Endodermal cell (in vitro differentiated cells): ENCODE results near the gene SETX. TPM values are rescaled to one million over a fixed set of nuclear protein-coding genes. Genes with fewer than 3 reads are reported as not detected.

Experiments
- DNase-seq: peaks from one replicate; pipeline ENCODE4 v3.0.0-alpha.2; 2017
- H3K27ac ChIP-seq: 2 replicates; pipeline ENCODE4 v1.5.1; 2013; ENCODE audit warnings: mild to moderate bottlenecking, low read depth, low read length, moderate library complexity
- H3K27me3 ChIP-seq: 2 replicates; pipeline ENCODE4 v1.6.1; 2013; ENCODE audit warnings: mild to moderate bottlenecking, low read length, moderate library complexity; ENCODE audit not compliant: insufficient read depth, control insufficient read depth, poor library complexity, severe bottlenecking
- H3K36me3 ChIP-seq: 2 replicates; pipeline ENCODE4 v1.7.0; 2013; ENCODE audit warnings: mild to moderate bottlenecking, low read length, moderate library complexity; ENCODE audit not compliant: control insufficient read depth, insufficient read depth
- H3K4me1 ChIP-seq: one replicate; pipeline ENCODE4 v1.7.0; 2013; ENCODE audit warnings: low read length; ENCODE audit not compliant: control insufficient read depth, insufficient read depth
- H3K4me3 ChIP-seq: 2 replicates; pipeline ENCODE4 v1.5.1; 2013; ENCODE audit warnings: mild to moderate bottlenecking, low read length, moderate library complexity
- H3K9ac ChIP-seq: 2 replicates; pipeline ENCODE4 v1.6.1; 2013; ENCODE audit warnings: mild to moderate bottlenecking, low read length, moderate library complexity; ENCODE audit not compliant: poor library complexity, severe bottlenecking; ENCODE audit errors: extremely low read depth
- H3K9me3 ChIP-seq: 2 replicates; pipeline ENCODE4 v1.6.1; 2013; ENCODE audit warnings: mild to moderate bottlenecking, low read length, moderate library complexity; ENCODE audit not compliant: control insufficient read depth
- H3K27ac Mint-ChIP-seq: 2 replicates; pipeline ENCODE4 v1.8.0; 2020; ENCODE audit warnings: mixed read lengths
- H3K27me3 Mint-ChIP-seq: 2 replicates; pipeline ENCODE4 v1.8.0; 2021; ENCODE audit warnings: mild to moderate bottlenecking, mixed read lengths; ENCODE audit not compliant: insufficient read depth
- H3K36me3 Mint-ChIP-seq: 2 replicates; pipeline ENCODE4 v1.8.0; 2020; ENCODE audit warnings: low read depth, mixed read lengths
- H3K4me1 Mint-ChIP-seq: 2 replicates; pipeline ENCODE4 v1.8.0; 2020; ENCODE audit warnings: mixed read lengths
- H3K4me3 Mint-ChIP-seq: 2 replicates; pipeline ENCODE4 v1.8.0; 2020; ENCODE audit warnings: mild to moderate bottlenecking, moderate library complexity, mixed read lengths
- H3K9me3 Mint-ChIP-seq: 2 replicates; pipeline ENCODE4 v1.8.0; 2020; ENCODE audit warnings: mild to moderate bottlenecking, mixed read lengths
- WGBS, 2 experiments: methylation state at CpG; one replicate each; pipeline versions ENCODE4 v1.1.5 to v1.1.7; 2013; ENCODE audit warnings: missing lambda C conversion rate in 2 of 2, mixed read lengths in 1 of 2; ENCODE audit not compliant: insufficient coverage in 1 of 2, insufficient read length in 1 of 2; 5-methylcytosine and 5-hydroxymethylcytosine counted together
- total RNA-seq, 2 donors: library from RNA; stranded (reverse); fragmentation: NEBNext Ultra II Directional in 1 of 2; extraction: Animal tissue kit (Norgen Biotek cat#: 25700) in 1 of 2; gene quantifications; 2 replicates in 1 of 2; 3 replicates in 1 of 2; pipeline ENCODE4 v1.2.1, GENCODE V29; 2021
- TF ChIP-seq, protein P1 (sequence below): fragments of 200-600 bp; sonication (generic); conservative IDR thresholded peaks from 2 replicates; pipeline ENCODE4 v1.5.0; 2021; ENCODE audit warnings: antibody characterized with exemption, mild to moderate bottlenecking

The SETX gene
- total RNA-seq, 2 donors from 2014 or later, result 40.0 to 53.3 TPM

GRCh38 chr9:132341177-132341840 lies 13.5 kb downstream of the SETX start:
- Histone ChIP-seq H3K4me3 (no peak overlapping the region), H3K9me3 (no peaks in the 10 kb centered on the region), H3K27me3 (no peaks in the 10 kb centered on the region), H3K36me3 (peaks cover 97% of the 10 kb centered on the region), H3K9ac (no peak overlapping the region), H3K27ac (no peak overlapping the region), H3K4me1 (no peaks in the 10 kb centered on the region)
- Mint-ChIP-seq H3K4me3 (no peak overlapping the region), H3K9me3 (no peaks in the 10 kb centered on the region), H3K27me3 (no peaks in the 10 kb centered on the region), H3K27ac (no peak overlapping the region), H3K4me1 (no peaks in the 10 kb centered on the region), H3K36me3 (peaks cover 85% of the 10 kb centered on the region)
- TF ChIP-seq, protein P1, sequence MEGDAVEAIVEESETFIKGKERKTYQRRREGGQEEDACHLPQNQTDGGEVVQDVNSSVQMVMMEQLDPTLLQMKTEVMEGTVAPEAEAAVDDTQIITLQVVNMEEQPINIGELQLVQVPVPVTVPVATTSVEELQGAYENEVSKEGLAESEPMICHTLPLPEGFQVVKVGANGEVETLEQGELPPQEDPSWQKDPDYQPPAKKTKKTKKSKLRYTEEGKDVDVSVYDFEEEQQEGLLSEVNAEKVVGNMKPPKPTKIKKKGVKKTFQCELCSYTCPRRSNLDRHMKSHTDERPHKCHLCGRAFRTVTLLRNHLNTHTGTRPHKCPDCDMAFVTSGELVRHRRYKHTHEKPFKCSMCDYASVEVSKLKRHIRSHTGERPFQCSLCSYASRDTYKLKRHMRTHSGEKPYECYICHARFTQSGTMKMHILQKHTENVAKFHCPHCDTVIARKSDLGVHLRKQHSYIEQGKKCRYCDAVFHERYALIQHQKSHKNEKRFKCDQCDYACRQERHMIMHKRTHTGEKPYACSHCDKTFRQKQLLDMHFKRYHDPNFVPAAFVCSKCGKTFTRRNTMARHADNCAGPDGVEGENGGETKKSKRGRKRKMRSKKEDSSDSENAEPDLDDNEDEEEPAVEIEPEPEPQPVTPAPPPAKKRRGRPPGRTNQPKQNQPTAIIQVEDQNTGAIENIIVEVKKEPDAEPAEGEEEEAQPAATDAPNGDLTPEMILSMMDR, result no peak
- WGBS, 2 experiments, result 96 to 100% methylated on average over 3 to 9 of the region's 9 CpGs
- no peak for DNase-seq

DNA sequence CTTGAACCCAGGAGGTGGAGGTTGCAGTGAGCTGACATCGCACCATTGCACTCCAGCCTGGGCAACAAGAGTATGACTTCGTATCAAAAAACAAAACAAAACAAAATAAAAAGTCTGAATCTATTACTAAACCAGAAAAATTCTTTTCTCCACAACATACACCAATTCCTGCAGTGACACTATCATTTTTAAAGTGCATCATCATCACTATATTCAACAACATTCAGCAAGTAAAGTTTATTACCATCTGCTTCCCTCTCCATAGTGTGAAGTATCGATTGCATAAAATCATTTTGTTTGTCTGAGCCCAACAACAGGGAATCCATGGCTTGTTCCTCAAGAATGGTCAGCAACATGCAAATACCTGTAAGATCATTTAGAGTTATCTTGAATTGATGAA lies 20.4 kb downstream of the SETX start:
- TF ChIP-seq, protein P1, result no peak
- DNase-seq, result no peak
- Histone ChIP-seq H3K27ac (no peak overlapping the region), H3K27me3 (no peaks in the 10 kb centered on the region), H3K9me3 (peaks cover 11% of the 10 kb centered on the region), H3K4me3 (no peak overlapping the region), H3K36me3 (peaks cover 96% of the 10 kb centered on the region), H3K4me1 (no peaks in the 10 kb centered on the region), H3K9ac (no peak overlapping the region)
- Mint-ChIP-seq H3K27me3 (no peaks in the 10 kb centered on the region), H3K27ac (no peak overlapping the region), H3K9me3 (no peaks in the 10 kb centered on the region), H3K4me1 (no peaks in the 10 kb centered on the region), H3K36me3 (peaks cover 88% of the 10 kb centered on the region), H3K4me3 (no peak overlapping the region)
- WGBS, 2 experiments, result 92 to 100% methylated on average over 2 to 3 of the region's 3 CpGs

DNA sequence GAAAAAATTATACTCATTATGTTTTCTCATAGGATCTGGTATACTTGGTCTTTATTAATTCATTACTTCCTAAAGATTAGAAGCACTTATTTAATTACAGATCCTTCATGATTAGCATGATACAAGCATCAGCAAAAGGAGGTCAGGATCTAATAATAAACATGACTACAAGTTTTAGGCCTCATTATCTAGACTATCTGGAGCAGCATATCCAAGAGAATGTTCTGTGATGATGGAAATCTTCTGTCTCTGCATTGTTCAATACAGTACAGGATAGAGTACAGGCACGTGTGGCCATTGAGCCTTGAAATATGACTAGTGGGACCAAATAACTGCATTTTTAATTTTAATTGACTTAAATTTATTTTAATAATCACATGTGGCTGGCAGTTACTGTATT lies 21.2 kb downstream of the SETX start:
- no peak overlapping the region for H3K4me3 ChIP-seq
- Mint-ChIP-seq H3K27ac (no peak overlapping the region), H3K9me3 (no peaks in the 10 kb centered on the region), H3K4me1 (no peaks in the 10 kb centered on the region), H3K4me3 (no peak overlapping the region), H3K27me3 (no peaks in the 10 kb centered on the region), H3K36me3 (peaks cover 91% of the 10 kb centered on the region)
- no peak overlapping the region for H3K9ac ChIP-seq
- peaks cover 18% of the 10 kb centered on the region for H3K9me3 ChIP-seq
- H3K27ac ChIP-seq, result no peak overlapping the region
- no peaks in the 10 kb centered on the region for H3K27me3 ChIP-seq
- no peak for DNase-seq
- WGBS, 2 experiments, result 100% methylated on average over 1 of the region's 1 CpG; no CpG with 5 or more reads in 1 of the 2 experiments
- no peaks in the 10 kb centered on the region for H3K4me1 ChIP-seq
- TF ChIP-seq, protein P1, result no peak
- H3K36me3 ChIP-seq, result peaks cover 96% of the 10 kb centered on the region
